GM18502 (cell line): ENCODE results near the gene CHST15.

Experiments
- ATAC-seq: cut with Tn5 transposase; IDR thresholded peaks from one replicate; pipeline ENCODE4 v1.9.1; 2021; ENCODE audit warnings: mild to moderate bottlenecking; ENCODE audit not compliant: unreplicated experiment, poor library complexity

The CHST15 gene

DNA sequence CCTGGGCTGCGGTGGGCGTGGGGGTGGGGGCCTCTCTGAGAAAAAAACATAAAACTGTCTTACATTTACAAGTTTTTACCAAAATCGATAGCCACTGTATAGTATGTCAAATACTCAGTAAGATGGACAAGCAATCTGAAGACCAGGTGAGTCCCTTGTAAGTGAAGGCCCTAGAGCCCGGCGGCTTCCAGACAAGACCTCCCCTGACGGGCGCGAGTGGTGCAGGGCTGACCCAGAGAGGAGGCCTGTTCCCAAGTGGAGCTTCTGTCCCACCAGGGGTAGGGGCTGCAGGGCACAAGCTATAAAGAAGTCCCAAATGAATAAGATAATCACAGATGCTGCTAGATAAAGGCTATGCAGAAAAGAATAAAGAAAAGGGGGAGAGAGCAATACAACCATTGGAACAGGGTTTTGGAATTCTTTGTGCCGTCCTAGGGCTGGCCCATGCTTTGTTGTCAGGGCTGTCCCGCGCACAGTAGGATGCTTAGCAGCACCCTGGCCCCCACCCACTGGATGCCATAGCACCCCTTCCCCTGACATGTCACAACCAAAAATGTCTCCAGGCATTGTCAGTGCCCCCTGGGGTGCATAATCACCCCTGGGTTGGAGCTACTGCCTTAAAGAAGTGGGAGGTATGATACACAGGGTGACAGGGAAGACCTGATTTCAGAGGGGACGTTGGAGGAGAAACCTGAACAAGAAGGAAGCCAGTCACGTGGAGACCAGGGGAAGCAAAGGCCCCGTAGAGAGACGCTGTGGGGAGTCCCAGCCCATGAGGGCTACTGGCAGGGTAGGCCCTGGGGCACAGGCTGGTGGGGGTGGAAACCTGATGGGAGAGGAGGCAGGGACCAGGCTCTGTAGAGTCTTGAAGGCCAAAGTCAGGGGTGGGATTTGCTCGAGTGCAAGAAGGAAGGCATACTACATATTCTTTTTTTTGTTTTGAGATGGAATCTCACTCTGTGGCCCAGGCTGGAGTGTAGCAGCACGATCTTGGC, 43.1 kb downstream of the CHST15 start:
- no peak for ATAC-seq

DNA sequence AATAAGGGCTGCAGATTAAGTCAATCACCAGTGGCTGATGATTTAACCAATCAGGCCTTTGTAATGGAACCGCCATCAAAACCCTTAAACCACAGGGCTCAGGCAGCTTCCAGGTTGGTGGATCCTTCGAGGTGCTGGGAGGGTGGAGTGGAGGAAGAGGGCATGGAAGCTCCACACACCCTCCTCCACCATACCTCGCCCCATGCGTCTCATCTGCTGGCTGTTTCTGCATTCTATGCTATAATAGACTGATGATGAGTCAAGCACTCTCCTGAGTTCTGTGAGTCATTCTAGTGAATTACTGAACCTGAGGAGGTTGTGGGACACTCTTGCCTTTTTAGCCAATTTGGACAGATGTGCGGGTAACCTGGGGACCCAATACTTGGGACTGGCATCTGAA, 43.9 kb downstream of the CHST15 start:
- no peak for ATAC-seq

DNA sequence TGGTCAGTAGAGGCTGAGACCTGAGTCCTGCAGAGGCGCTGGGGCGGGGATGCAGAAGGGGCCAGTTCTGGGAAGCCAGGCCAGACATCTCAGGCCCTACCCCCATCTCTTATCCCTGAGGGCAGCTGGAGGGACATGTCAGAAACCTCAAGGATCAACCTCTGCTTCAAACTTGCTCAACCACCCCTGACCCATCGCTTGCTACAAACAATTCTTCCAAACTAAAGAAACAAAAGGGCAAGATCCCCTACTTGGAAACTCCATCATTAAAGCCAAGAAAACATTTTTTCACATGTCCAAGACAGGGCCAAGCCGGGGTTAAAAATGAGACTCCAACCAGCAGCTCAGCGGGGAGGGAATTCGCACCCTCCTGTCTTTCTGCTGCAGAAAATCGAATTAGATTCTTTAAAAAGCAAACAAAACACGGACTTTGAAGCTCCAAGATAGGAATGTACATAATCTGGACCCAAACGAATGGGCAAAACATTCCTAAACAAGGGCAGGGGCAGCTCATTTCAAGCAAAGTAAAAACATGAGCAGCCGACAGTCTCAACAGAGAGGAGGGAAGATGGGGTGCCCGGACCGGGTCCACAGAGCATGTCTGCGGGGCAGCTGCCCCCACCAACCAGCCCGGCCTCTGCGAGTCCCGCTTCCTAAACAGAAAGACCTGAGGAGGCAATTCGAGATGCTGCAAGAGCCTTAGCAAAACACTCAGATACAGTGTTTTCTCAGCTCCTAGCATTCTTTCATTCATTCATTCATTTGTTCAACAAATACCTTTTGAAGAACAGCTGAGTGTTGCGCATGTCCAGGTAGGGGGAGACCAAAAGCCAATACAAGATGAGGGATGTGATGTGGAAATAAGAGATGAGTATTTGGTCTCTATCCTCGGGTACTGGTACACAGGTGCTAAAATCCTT, 44.8 kb downstream of the CHST15 start:
- no peak for ATAC-seq

DNA sequence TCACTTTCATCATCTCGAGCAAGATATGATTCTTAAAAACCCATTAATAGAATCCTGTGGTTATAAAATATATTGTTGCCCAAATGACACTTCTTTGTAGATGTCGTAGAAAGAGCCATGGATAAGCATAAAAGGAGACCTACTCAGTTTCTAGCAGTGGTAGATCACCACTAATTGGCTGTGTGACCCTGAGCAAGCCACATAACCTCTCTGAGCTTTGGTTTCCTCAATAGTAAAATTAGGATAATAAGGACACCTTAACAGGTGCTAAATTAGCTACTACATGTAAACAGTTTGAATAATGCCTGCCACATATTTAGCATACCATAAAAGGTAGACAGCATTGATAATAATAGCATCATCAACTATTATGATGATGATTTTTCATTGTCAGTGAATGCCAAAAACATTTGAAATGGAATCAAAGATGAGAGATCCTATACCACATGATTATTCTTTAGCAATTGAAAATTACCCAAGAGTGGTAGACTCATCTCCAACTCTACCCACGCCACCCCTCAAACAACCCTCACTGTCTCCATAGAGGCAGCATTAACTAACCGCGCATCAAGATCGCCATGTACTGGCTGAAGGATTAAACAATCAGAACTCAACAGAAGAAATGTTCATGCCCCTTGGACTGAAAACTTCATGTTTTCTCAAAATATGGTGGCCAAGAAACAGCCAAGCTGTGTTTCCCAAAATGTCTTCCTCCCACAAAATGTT, 45.8 kb downstream of the CHST15 start:
- ATAC-seq, result no peak

DNA sequence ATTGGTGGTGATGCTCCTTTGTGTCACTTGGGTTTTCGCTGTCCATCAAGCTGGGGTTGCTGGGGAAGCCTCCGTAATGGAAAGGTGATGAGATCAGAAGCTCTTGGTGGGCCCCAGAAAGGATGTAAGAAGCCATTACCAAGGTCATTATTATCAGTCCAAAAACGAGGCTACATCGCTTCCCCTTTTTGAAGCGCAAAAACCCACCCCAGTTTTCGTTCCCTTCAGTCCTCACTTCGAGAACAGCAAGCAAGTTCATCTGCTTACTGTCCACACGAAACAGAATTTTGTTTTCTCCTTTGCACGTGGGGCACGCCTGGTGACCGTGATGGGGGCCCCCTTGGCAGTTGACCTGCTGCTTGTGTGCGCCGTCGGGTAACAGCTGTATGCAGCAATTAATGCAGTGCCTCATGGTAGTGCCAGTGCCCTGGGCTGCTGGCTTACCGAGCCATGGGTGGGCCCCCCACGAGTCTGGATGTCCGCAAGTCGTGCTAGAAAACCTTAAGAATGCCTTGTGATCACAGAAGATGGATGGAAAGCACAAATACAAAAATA, 47.5 kb downstream of the CHST15 start:
- ATAC-seq, result no peak

DNA sequence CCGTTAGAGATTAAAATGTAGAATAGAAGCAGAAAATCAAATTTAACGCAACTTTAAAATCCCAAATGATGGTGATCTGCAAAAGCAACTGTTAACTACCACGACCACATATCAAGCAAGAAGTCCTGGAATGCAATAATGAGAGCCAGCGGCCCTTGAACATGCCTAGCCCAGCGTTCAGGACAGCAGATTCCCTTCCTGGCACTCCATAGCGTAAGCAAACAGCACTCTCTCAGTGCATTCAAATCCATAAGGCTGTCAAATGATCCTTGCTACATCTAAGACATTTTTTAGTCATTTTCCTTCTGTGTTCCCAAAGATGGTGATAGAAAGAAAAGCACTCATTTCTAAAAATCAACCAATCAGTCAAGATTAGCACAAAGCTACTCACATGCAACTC, 48.1 kb downstream of the CHST15 start:
- no peak for ATAC-seq

DNA sequence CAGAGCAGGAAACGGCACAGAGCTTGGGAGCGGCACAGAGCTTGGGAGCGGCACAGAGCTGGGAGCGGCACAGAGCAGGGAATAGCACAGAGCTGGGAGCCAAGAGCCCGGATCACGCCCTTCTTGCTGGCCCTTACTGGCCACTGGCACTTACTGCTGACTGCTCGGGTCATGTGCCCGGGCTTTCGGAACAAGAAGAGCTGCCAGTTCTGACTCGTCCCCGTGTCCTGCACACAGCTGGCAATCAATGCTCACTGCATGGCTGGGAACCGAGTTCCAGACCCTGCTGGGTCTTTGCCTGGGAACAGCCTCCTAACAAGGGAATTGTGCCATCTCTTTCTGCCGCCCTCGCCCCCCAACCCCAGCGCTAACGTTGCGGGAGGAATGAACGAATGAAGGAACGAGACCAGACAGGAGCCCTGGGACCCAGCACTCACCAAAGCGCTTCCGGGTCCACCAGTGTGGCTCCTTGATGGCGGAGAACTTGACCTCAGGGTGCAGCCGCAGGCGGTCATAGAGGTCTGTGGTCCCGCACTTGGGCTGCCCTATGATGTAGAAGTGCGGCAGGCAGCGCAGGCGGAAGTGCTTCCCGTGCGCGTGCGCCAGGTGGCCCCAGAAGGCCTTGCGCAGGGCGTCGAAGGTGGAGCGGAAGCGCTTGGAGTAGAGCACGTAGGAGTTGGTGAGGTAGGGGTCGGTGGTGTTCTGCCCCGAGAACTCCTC, 49.1 kb downstream of the CHST15 start:
- ATAC-seq, result no peak

DNA sequence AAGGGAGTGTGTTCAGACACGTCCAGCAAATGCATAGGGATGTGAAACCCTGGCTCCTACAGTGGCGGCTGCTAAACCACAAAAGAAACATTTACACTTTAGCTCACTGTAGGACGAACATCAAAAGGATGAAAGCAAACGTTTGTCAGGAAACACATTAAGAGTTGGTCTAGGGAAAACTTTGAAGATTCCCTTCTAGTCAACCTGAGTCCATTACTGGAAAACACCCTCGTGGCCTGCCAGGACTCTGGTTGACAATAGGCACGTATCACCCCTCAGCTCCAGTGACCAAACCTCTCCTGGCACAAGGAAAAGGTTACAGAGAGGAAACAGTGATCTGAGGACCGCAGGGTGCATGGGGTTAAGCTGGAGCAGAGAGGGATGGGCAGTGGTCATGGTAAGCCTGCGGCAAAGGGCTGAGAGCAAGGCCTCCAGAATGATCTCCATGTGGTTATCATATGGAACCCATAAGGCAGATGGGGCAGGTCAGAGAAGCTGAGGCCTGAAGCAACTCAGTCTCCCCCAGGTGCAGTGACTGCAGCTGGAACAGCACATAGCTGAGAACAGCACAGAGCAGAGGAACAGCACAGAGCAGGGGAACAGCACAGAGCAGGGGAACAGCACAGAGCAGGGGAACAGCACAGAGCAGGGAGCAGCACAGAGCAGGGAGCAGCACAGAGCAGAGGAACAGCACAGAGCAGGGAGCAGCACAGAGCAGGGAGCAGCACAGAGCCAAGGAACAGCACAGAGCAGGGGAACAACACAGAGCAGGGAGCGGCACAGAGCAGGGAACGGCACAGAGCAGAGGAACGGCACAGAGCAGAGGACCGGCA, 49.9 kb downstream of the CHST15 start:
- no peak for ATAC-seq

DNA sequence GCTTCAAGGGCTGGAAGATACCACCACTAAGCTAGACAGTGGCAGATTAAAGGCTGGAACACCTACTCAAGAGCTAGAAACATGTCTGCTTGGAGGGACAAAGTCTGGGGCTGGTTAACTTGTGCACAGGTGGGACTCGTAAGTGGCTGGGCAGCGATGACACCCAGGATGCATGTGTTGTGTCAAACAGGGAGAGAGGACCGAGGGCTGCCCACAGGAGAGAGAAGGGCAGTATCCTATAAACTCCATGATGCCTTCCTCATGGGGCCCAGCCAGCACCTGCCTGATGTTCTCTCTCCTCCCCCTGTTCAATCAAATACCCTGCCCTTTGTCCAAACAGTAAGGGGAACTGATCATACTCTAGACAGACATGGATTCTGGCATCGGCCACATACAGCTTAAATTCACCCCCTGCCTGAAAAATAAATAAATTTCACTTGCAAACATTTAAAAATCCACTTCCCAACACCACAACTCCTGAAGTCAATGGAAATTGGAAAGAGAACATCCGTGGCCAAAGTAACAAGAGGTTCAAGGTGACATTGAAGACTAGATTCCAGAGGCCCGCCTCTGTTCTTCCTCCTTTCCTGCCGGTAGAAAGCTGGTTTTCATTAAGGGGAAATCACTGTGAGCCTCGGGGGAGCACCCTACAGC, 50.6 kb downstream of the CHST15 start:
- no peak for ATAC-seq

DNA sequence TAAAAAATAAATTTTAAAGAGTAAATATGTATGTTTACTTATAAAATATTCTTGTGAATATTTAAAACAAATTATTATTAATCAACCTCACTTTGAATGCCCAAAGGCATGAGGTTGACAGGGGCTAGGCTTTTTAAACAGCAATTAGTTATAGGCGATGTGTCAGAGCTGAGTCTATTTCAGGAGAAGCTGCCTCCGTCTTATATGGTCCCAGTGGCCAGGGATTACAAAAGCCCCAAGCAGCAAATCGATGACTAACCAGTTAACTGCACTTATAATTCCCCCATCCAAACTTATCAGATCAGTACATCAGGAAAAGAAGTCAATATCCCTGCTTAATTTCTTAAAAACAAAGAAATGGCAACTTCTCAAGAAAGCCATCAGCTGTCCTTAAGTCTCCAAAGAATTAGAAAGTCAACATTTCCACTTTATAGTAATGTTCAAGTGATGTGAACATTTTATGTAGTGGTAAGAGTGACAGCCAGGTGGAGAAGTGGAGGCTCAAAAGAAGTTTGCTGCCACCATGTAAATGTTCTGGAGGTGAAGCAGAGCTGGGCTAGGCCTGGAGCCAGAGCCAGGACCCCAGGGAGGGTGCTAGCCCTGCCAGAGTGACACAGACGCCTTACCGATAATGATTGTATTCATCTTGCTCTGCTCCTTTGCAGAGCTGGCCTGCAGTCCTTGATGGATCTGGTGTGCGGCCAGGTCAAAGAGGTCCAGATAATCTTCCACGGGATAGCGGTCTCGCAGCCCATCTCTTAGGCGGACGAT, 51.5 kb downstream of the CHST15 start:
- ATAC-seq, result no peak

DNA sequence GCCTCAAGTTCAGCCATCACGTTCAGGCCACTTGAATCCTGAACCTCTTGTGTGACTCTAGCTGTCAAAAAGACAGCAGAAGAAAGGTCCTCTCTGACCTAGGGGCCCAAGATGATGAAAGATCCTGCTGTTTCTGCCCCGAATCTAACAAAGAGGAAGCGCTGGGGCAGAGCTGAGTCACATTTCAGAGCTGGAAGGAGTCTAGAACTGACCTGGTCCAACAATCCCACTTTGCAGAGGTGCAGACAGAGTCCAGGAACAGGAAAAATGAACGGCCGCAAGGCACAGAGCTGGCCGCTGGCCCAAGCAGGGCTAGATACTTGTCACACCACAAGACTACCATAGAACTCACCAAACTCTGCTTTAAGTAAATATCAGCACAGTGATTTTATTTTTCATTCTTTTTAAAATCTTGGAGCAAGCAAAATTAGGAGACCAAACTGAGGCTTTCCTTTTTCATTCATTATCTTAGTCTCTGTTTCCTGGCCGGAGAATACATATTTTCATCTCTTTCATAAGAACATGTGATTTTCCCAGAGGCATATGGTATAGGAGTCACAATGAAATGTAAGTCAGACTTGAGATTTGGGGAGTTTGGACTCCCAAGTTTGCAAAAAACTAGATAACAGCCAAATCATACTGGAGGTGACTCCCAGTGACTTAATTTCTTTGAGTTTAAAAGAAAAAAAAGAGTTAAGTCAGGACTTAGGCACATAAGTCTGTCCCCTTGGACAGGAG, 52.8 kb downstream of the CHST15 start:
- ATAC-seq, result no peak

DNA sequence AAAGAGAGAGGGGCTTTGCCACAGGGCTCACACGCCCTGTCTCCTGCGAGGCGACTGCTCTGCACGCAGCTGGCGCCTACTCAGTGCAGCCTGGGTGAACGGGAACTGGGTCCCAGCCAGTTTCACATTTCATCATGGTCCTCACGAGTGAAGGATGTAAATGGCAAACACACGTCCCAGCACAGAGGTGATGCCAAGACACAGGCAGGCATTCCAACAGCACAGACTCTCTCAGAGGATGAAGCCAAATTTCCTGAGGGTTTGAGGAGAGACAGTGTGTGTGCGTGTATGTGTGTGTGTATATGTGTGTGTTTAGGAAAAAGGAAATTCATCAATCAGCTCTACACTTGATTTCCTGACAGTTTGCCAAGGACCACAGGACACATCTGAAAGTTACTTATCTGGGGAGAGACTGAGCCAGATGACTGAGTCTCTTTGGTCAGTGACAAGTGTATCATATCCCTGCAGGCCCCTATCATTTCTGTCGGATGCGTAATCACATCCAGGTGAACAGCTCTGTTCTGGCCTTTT, 53.9 kb downstream of the CHST15 start:
- ATAC-seq, result no peak

DNA sequence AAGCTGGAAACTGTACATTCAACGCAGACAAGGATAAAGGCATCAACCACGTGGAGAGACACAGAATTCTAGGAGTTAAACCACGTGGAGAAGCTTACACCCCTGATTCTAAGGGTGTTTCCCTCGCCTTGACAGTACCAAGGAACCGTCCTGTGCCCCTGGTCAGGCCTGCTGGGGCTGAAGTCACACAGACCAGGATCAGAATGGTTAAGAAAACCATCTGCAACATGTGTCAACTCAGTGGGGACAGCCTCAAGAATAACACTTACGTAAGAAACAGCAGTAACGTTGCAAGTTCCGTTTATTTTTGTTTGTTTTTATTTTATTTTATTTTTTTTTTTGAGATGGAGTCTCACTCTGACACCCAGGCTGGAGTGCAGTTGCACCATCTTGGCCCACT, 55.6 kb downstream of the CHST15 start:
- ATAC-seq, result no peak

DNA sequence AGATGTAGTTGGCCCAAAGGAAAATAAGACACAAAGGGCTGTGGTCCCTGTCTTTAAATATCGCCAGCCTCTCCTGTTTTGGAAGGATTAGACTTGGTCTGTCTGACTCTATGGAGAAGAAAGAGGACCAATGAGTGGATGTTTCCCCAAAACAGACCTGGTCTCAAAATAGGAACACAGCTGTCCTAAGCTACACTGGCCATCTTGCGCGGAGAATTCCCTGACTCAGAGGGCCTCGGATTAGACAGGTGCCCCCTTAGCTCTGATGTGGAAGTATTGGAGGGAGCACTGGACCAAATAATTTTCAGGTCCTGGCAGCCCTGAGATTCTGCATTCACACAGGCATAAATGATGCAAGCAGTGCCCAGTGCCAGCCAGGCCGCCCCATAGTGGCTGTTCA, 56.1 kb downstream of the CHST15 start:
- ATAC-seq, result no peak

DNA sequence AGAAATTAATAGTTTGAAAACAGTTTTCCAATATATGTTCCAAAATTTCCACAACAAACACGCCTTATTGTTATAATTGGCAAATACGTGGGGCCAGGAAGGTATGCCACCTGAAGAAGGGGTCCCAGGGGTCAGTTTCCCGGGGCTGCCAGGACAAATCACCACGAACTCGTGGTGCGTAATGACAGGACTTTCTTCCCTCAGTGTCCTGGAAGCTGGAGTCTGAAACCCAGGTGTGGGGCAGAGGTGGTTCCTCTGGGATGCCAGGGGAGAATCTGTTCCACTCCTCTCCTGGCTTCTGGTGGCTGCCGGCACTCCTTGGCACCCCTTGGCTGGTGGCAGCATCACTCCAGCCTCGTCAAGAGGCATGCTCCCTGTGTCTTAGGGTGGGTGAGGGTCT, 56.7 kb downstream of the CHST15 start:
- ATAC-seq, result no peak

DNA sequence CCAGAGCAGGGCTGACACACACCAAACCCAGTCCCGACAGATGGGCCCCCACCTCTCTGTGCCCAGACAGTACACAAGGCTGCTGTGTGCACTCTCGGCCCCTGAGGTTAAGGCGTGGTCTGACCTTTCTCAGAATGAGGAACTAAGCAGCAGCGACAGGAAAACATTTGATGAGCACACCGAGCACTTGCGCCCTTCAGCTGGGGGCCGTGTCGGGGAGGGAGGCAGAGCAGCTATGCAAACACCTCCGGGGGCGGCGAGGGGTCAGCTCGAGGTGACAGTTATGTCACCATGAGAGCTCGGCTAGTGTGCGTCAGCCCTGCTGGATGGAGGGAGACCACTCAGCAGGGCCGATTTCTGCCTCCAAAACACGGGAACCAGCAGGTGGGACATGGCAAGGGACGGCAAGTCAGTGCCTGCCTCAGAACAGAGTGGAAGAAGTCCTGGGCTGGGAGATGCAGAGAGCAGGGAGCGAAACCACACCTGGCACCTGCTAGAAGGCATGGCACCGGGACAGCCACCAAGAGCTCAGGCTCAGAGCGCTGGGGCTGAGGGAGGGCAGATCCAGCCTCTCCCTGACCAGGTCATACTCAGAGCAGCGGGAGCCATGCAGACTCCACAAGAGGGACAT, 57.4 kb downstream of the CHST15 start:
- ATAC-seq, result peak; percentile 98
